Endothelial cell of umbilical vein (primary cell): ENCODE data around the gene OSBP2. TPM values are rescaled to one million over a fixed set of nuclear protein-coding genes. Genes with fewer than 3 reads are reported as not detected.

ENCODE experiments used
- BruUV-seq: library from RNA; stranded (reverse); fragments of 400-500 nt; replicated peaks from 2 replicates; lab custom pipeline; 2021; lab: Mats Ljungman, UMichigan
- CTCF ChIA-PET: fragments of 300-600, 350-600 bp; sonication (Branson Sonifier 250); formaldehyde crosslinking; loops from one replicate; lab custom pipeline; 2021; ENCODE audit warnings: antibody characterized with exemption, inconsistent platforms; lab: Charles Lee
- POLR2A ChIA-PET: fragments of 300-600, 350-600 bp; sonication (Branson Sonifier 250); formaldehyde crosslinking; loops from one replicate; lab custom pipeline; 2021; ENCODE audit warnings: antibody characterized with exemption, inconsistent platforms; lab: Charles Lee
- DNase-seq: peaks from one replicate; pipeline ENCODE4 v3.0.0-alpha.2; 2011; ENCODE audit warnings: low read depth, low spot score
- FAIRE-seq: peaks from 2 replicates; lab custom pipeline; 2011; peaks lifted over from hg19 to GRCh38; lab: Jason Lieb, UNC
- H2AFZ ChIP-seq: 2 replicates; pipeline ENCODE4 v1.6.0; 2012; ENCODE audit warnings: low read depth, low read length, control low read depth, inconsistent platforms
- H3K27ac ChIP-seq: 2 replicates; pipeline ENCODE4 v1.5.1; 2011; ENCODE audit warnings: low read depth, mild to moderate bottlenecking, control low read depth, low read length, moderate library complexity; ENCODE audit not compliant: insufficient read depth
- H3K27me3 ChIP-seq, 2 experiments: 2 replicates each; pipeline versions ENCODE4 v1.6.0 to v1.6.1; 2011; ENCODE audit warnings: low read length in 2 of 2, mixed read lengths in 1 of 2; ENCODE audit not compliant: control insufficient read depth in 2 of 2, insufficient read depth in 2 of 2
- H3K36me3 ChIP-seq, 2 experiments: 2 replicates in 1 of 2; 3 replicates in 1 of 2; pipeline ENCODE4 v1.5.1; 2011; ENCODE audit warnings: low read length in 2 of 2, mild to moderate bottlenecking in 1 of 2, moderate library complexity in 1 of 2; ENCODE audit not compliant: control insufficient read depth in 2 of 2, insufficient read depth in 2 of 2; ENCODE audit errors: extremely low read depth in 1 of 2
- H3K4me1 ChIP-seq: 3 replicates; pipeline ENCODE4 v1.5.1; 2011; ENCODE audit warnings: mild to moderate bottlenecking, low read length; ENCODE audit not compliant: control insufficient read depth, insufficient read depth; ENCODE audit errors: extremely low read depth
- H3K4me2 ChIP-seq: 2 replicates; pipeline ENCODE4 v1.6.1; 2011; ENCODE audit warnings: low read length, control low read depth, mixed read lengths; ENCODE audit not compliant: insufficient read depth
- H3K4me3 ChIP-seq, 3 experiments: fragments of 200-600 bp in 1 of 3; sonication (generic), shearing (Covaris generic) in 1 of 3; replicated peaks in 1 of 3; 2 replicates each; pipeline ENCODE4 v1.5.1; 2011 to 2016; ENCODE audit warnings: control low read depth in 3 of 3, low read length in 3 of 3, mild to moderate bottlenecking in 2 of 3, inconsistent platforms in 1 of 3, low read depth in 1 of 3, moderate library complexity in 1 of 3; ENCODE audit not compliant: insufficient read depth in 1 of 3
- H3K79me2 ChIP-seq: 2 replicates; pipeline ENCODE4 v1.6.0; 2012; ENCODE audit warnings: low read length, inconsistent platforms; ENCODE audit not compliant: control insufficient read depth, insufficient read depth
- H3K9ac ChIP-seq: replicated peaks from 2 replicates; pipeline ENCODE3; 2011; ENCODE audit warnings: low read length, control low read depth; ENCODE audit not compliant: insufficient read depth; ENCODE audit errors: extremely low read depth
- H3K9me1 ChIP-seq: replicated peaks from 3 replicates; pipeline ENCODE4 v1.6.0; 2011; ENCODE audit warnings: mild to moderate bottlenecking, low read length; ENCODE audit not compliant: control insufficient read depth, insufficient read depth; ENCODE audit errors: extremely low read depth
- H3K9me3 ChIP-seq: replicated peaks from 2 replicates; pipeline ENCODE4 v1.5.1; 2012; ENCODE audit warnings: low read length, inconsistent platforms; ENCODE audit not compliant: control insufficient read depth, insufficient read depth
- H4K20me1 ChIP-seq: replicated peaks from 2 replicates; pipeline ENCODE3; 2011; ENCODE audit warnings: mild to moderate bottlenecking, low read length; ENCODE audit not compliant: control insufficient read depth, insufficient read depth; ENCODE audit errors: extremely low read depth
- CTCF ChIP-seq, 2 donors: IDR thresholded peaks; 1 replicate in 1 of 2; 2 replicates in 1 of 2; pipeline ENCODE4 v1.5.1; 2011; ENCODE audit warnings: low read length in 2 of 2, mild to moderate bottlenecking in 2 of 2, moderate library complexity in 2 of 2, control low read depth in 1 of 2, inconsistent platforms in 1 of 2, low read depth in 1 of 2; ENCODE audit not compliant: insufficient read depth in 1 of 2; ENCODE audit errors: extremely low read depth in 1 of 2
- EZH2 ChIP-seq: IDR thresholded peaks from 2 replicates; pipeline ENCODE4 v1.6.1; 2012; ENCODE audit warnings: borderline replicate concordance, low read depth, mild to moderate bottlenecking, moderate library complexity, low read length, inconsistent platforms; ENCODE audit not compliant: severe bottlenecking
- FOS ChIP-seq: IDR thresholded peaks from 2 replicates; pipeline ENCODE4 v1.6.1; 2011; ENCODE audit warnings: mild to moderate bottlenecking, low read length, moderate library complexity, borderline replicate concordance; ENCODE audit not compliant: insufficient read depth
- JUN ChIP-seq: IDR thresholded peaks from 2 replicates; pipeline ENCODE4 v1.6.1; 2011; ENCODE audit warnings: borderline replicate concordance, low read depth; ENCODE audit not compliant: insufficient read length, insufficient read depth
- MYC ChIP-seq: IDR thresholded peaks from one replicate; pipeline ENCODE4 v1.6.1; 2011; ENCODE audit warnings: mild to moderate bottlenecking, low read depth, low read length
- dilution Hi-C: fragments of 300-500 bp; cut with MboI; formaldehyde crosslinking; loops from one replicate; pipeline ENCODE4 v1.15.0; 2019; ENCODE audit warnings: low sequenced_read_pairs; ENCODE audit not compliant: extremely low pct_ligation_motif_present
- intact Hi-C: fragments of 100-400 bp; cut with micrococcal nuclease; formaldehyde crosslinking; loops from one replicate; pipeline ENCODE4 v1.10.0; 2022
- polyA plus RNA-seq, 4 experiments: library from polyadenylated mRNA; depleted of rRNA in 3 of 4; stranded (reverse) in 3 of 4; unstranded in 1 of 4; fragments of >200 nt; gene quantifications; 2 replicates each; pipeline versions ENCODE4 v1.2.1 to v1.2.3, GENCODE V29; 2011 to 2012; ENCODE audit warnings: missing spikeins in 1 of 4
- total RNA-seq: library from RNA; stranded (reverse); gene quantifications from 2 replicates; pipeline ENCODE4 v1.2.3, GENCODE V29; 2021

OSBP2 gene
- total and polyA plus RNA-seq, 2 donors (not counting 3 experiments of a cell fraction or from before 2014, with no cell fraction given) = 4.1 to 7.5 TPM

DNA sequence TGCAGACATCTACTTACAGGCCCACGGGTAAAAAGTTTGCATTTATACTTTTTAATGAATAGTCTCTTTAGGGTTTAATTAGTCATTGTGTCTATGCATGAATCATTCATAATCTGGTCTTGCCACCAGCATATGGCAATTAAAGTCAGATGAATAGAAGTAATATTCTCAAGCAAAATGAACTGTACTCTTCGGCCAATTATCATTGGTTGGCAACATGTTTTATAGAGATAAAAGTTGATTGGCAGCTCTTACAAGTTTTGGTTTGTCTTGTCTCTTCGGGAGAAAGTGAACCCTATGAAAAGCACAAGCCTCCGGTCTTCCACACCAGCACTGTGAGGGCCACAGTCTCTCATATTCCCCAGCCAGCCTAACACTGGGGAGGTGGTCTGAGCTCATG lies 97.8 kb downstream of the OSBP2 start:
- CTCF ChIA-PET = interaction anchor here (1.1 kb wide), 1 partner anchor 158 kb away, joined by 3 read pairs; no protein-coding TSS in a partner anchor
- DNase-seq (no peak), FAIRE-seq (no peak)
- H3K9ac ChIP-seq = no peak overlapping the region
- H3K4me3 ChIP-seq = no peak overlapping the region
- no peak overlapping the region for H2AFZ ChIP-seq
- no peaks in the 10 kb centered on the region for H3K36me3 ChIP-seq
- no peaks in the 10 kb centered on the region for H3K27me3 ChIP-seq
- POLR2A ChIA-PET = no interaction called here
- TF ChIP-seq MYC (no peak), EZH2 (no peak), FOS (no peak)
- no TSS peak for BruUV-seq
- no peaks in the 10 kb centered on the region for H4K20me1 ChIP-seq
- H3K4me2 ChIP-seq = no peak overlapping the region
- dilution Hi-C loops = no loop called here
- no peaks in the 10 kb centered on the region for H3K79me2 ChIP-seq
- H3K27ac ChIP-seq = no peak overlapping the region
- intact Hi-C loops = no loop called here
- H3K9me1 ChIP-seq = no peaks in the 10 kb centered on the region
- H3K9me3 ChIP-seq = no peaks in the 10 kb centered on the region
- H3K4me1 ChIP-seq = no peaks in the 10 kb centered on the region

DNA sequence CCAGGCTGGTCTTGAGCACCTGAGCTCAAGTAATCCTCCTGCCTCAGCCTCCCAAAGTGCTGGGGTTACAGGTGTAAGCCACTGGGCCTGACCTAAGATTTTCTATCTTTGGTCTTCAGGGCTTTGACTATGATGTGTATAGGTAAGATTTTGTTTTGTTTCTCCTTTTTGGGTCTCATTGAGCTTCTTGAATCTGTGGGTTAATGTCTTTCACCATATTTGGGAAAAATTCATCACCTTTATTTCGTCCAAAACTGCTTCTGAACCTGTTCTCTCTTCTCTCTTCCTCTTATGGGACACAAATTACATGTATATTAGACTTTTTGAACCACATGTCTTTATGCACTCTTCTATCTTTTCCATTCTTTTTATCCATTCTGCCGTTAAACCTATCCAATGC lies 100.4 kb downstream of the OSBP2 start:
- no TSS peak for BruUV-seq
- no peak for DNase-seq
- H2AFZ ChIP-seq = no peak overlapping the region
- no peak for FAIRE-seq
- dilution Hi-C loops (no loop called here), intact Hi-C loops (no loop called here)
- H3K36me3 ChIP-seq = no peaks in the 10 kb centered on the region
- no peaks in the 10 kb centered on the region for H3K27me3 ChIP-seq
- no peaks in the 10 kb centered on the region for H3K79me2 ChIP-seq
- TF ChIP-seq CTCF (IDR thresholded peaks at IDR 0.05; ENCODE audit: extremely low read depth in 1 of 2, insufficient read depth in 1 of 2, low read depth in 1 of 2, low read length in 2 of 2) = no peak
- TF ChIP-seq JUN = no peak
- no peak for TF ChIP-seq FOS
- TF ChIP-seq EZH2 = no peak
- H4K20me1 ChIP-seq = no peaks in the 10 kb centered on the region
- no peaks in the 10 kb centered on the region for H3K9me1 ChIP-seq
- H3K4me2 ChIP-seq = no peak overlapping the region
- no peaks in the 10 kb centered on the region for H3K9me3 ChIP-seq
- no peak overlapping the region for H3K27ac ChIP-seq
- no peaks in the 10 kb centered on the region for H3K4me1 ChIP-seq
- no peak overlapping the region for H3K9ac ChIP-seq
- H3K4me3 ChIP-seq = no peak overlapping the region
- CTCF ChIA-PET = interaction anchor here (1.0 to 1.8 kb wide), 2 partner anchors 11 to 125 kb away, joined by 4 read pairs; no protein-coding TSS in a partner anchor
- POLR2A ChIA-PET = interaction anchor here (0.7 kb wide), 1 partner anchor 94 kb away, joined by 5 read pairs; no protein-coding TSS in a partner anchor
